Measurements from ENCODE around the gene PEX16. TPM values are rescaled to one million over a fixed set of nuclear protein-coding genes. Genes with fewer than 3 reads are reported as not detected.

Gene PEX16
- total and polyA plus RNA-seq, 2 of the 13 experiments (the other 11 are each of a cell fraction or from before 2014, with no cell fraction given) = 12.5 to 21.8 TPM

DNA sequence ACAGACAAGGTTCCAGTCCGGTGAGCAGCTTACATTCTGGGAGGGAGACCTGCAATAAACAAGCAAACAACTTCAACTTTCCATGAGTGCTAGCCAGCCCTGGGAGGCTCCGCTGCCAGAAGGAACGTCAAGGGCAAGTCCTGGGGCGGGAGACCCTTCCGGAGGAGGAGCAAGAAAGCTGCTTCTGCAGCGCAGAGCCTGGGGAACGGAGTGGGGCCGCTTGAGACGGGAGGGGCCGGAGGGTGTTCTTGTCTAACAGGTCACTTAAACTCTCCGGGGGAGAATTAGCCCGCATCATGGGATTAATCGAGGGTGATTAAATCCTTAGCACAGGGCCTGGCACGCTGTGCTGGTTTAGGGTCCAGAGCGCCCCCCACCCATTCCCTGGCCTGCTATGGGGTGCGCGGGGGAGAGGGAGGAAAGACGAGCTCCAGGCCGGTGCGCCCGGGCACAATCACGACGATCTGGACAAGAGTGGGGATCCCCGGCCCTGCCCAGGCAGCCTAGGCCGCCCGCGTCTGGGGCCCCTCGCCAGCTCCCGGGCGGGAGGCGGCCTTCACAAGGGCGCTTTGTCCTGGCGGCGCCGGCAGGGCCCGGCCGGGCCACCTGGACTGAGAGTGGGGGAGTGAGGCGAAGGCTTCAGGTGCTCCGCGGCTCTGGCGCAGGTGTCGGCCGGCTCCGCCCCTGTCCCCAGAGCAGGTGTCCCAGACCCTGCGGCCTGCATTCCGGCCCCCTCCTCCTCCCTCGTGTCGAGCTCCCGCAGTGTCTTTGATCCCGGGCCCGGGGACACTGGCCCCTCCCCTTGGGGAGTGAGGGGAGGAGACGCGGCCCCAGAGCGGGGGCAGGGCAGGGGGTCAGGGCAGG lies 4.1 kb upstream of the PEX16 start (continued):
- no peak for TF ChIP-seq ZNF780A (CRISPR knock-in tag; IDR thresholded peaks at IDR 0.05)
- TF ChIP-seq, protein P1, sequence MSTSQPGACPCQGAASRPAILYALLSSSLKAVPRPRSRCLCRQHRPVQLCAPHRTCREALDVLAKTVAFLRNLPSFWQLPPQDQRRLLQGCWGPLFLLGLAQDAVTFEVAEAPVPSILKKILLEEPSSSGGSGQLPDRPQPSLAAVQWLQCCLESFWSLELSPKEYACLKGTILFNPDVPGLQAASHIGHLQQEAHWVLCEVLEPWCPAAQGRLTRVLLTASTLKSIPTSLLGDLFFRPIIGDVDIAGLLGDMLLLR (CRISPR knock-in tag; IDR thresholded peaks at IDR 0.05) = no peak; the same call in 1 of the 2 replicates
- no peak for TF ChIP-seq ZNF652 (CRISPR knock-in tag; IDR thresholded peaks at IDR 0.05; ENCODE audit: borderline replicate concordance, low read depth)
- TF ChIP-seq, protein P2, sequence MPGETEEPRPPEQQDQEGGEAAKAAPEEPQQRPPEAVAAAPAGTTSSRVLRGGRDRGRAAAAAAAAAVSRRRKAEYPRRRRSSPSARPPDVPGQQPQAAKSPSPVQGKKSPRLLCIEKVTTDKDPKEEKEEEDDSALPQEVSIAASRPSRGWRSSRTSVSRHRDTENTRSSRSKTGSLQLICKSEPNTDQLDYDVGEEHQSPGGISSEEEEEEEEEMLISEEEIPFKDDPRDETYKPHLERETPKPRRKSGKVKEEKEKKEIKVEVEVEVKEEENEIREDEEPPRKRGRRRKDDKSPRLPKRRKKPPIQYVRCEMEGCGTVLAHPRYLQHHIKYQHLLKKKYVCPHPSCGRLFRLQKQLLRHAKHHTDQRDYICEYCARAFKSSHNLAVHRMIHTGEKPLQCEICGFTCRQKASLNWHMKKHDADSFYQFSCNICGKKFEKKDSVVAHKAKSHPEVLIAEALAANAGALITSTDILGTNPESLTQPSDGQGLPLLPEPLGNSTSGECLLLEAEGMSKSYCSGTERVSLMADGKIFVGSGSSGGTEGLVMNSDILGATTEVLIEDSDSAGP (CRISPR knock-in tag; IDR thresholded peaks at IDR 0.05; ENCODE audit: borderline replicate concordance) = peak; percentile 52; the same call in 1 of the 2 replicates
- TF ChIP-seq ZNF713 (CRISPR knock-in tag; IDR thresholded peaks at IDR 0.05) = no peak
- TF ChIP-seq THAP11 (CRISPR knock-in tag; IDR thresholded peaks at IDR 0.05) = no peak
- no peak for TF ChIP-seq SOX13 (IDR thresholded peaks at IDR 0.05)
- TF ChIP-seq SOX13 (CRISPR knock-in tag; conservative IDR thresholded peaks at IDR 0.05 in 1 of 2, IDR thresholded peaks at IDR 0.05 in 1 of 2) = peak in 1 of 2 experiments; percentile 34; a peak in 1 of 4 replicates
- TF ChIP-seq, protein P3, sequence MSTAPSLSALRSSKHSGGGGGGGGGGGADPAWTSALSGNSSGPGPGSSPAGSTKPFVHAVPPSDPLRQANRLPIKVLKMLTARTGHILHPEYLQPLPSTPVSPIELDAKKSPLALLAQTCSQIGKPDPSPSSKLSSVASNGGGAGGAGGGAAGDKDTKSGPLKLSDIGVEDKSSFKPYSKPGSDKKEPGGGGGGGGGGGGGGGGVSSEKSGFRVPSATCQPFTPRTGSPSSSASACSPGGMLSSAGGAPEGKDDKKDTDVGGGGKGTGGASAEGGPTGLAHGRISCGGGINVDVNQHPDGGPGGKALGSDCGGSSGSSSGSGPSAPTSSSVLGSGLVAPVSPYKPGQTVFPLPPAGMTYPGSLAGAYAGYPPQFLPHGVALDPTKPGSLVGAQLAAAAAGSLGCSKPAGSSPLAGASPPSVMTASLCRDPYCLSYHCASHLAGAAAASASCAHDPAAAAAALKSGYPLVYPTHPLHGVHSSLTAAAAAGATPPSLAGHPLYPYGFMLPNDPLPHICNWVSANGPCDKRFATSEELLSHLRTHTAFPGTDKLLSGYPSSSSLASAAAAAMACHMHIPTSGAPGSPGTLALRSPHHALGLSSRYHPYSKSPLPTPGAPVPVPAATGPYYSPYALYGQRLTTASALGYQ (CRISPR knock-in tag; IDR thresholded peaks at IDR 0.05) = peak; percentile 69
- no peak for TF ChIP-seq NR2F6 (IDR thresholded peaks at IDR 0.05)
- peak; percentile 50; the same call in 1 of the 2 replicates for TF ChIP-seq NR2F6 (CRISPR knock-in tag; IDR thresholded peaks at IDR 0.05)
- peak; percentile 38; the same call in 1 of the 2 replicates for TF ChIP-seq BRD4 (CRISPR knock-in tag; IDR thresholded peaks at IDR 0.05)
- no peak for TF ChIP-seq RBM22 (optimal IDR thresholded peaks at IDR 0.05; ENCODE audit: low read length)
- TF ChIP-seq, protein P4, sequence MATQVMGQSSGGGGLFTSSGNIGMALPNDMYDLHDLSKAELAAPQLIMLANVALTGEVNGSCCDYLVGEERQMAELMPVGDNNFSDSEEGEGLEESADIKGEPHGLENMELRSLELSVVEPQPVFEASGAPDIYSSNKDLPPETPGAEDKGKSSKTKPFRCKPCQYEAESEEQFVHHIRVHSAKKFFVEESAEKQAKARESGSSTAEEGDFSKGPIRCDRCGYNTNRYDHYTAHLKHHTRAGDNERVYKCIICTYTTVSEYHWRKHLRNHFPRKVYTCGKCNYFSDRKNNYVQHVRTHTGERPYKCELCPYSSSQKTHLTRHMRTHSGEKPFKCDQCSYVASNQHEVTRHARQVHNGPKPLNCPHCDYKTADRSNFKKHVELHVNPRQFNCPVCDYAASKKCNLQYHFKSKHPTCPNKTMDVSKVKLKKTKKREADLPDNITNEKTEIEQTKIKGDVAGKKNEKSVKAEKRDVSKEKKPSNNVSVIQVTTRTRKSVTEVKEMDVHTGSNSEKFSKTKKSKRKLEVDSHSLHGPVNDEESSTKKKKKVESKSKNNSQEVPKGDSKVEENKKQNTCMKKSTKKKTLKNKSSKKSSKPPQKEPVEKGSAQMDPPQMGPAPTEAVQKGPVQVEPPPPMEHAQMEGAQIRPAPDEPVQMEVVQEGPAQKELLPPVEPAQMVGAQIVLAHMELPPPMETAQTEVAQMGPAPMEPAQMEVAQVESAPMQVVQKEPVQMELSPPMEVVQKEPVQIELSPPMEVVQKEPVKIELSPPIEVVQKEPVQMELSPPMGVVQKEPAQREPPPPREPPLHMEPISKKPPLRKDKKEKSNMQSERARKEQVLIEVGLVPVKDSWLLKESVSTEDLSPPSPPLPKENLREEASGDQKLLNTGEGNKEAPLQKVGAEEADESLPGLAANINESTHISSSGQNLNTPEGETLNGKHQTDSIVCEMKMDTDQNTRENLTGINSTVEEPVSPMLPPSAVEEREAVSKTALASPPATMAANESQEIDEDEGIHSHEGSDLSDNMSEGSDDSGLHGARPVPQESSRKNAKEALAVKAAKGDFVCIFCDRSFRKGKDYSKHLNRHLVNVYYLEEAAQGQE (IDR thresholded peaks at IDR 0.05; ENCODE audit: borderline replicate concordance in 1 of 2, low read depth in 1 of 2, low read length in 2 of 2) = no peak
- TF ChIP-seq SCMH1 (CRISPR knock-in tag; IDR thresholded peaks at IDR 0.05; ENCODE audit: borderline replicate concordance) = no peak
- no peak for TF ChIP-seq HHEX (CRISPR knock-in tag; IDR thresholded peaks at IDR 0.05)
- no peak for TF ChIP-seq ZNF430 (CRISPR knock-in tag; IDR thresholded peaks at IDR 0.05)
- TF ChIP-seq ZNF354B (CRISPR knock-in tag; IDR thresholded peaks at IDR 0.05) = no peak
- TF ChIP-seq SIN3A (IDR thresholded peaks at IDR 0.05; ENCODE audit: borderline replicate concordance, low read depth, low read length) = peak; percentile 28; the same call in 1 of the 2 replicates
- no peak for TF ChIP-seq MYNN (CRISPR knock-in tag; IDR thresholded peaks at IDR 0.05; ENCODE audit: low read depth)
- 0 out of 2 replicates have a peak, but pooled peaks have one; percentile 31 for TF ChIP-seq ZNF605 (CRISPR knock-in tag; IDR thresholded peaks at IDR 0.05)
- no peak for TF ChIP-seq MAFF (IDR thresholded peaks at IDR 0.05; ENCODE audit: low read depth, low read length)
- no peak for TF ChIP-seq ZNF766 (CRISPR knock-in tag; IDR thresholded peaks at IDR 0.05; ENCODE audit: borderline replicate concordance)
